K562 (cell line): ENCODE results near the gene LMNB1. TPM values are rescaled to one million over a fixed set of nuclear protein-coding genes. Genes with fewer than 3 reads are reported as not detected.

ENCODE experiments used
- ATAC-seq: fragments of 200-7000 bp; cut with Tn5 transposase; 3 replicates; pipeline ENCODE4 v1.9.1; 2020; ENCODE audit warnings: moderate library complexity
- BruUV-seq: library from RNA; stranded (reverse); fragments of 400-500 nt; replicated peaks from 2 replicates; lab custom pipeline; 2021; lab: Mats Ljungman, UMichigan
- CTCF ChIA-PET: fragments of 300-600 bp; formaldehyde crosslinking; extraction: SDS; loops from one replicate; lab custom pipeline; 2021; ENCODE audit warnings: low intra/inter-chr PET ratio; lab: Yijun Ruan, JAX
- POLR2A ChIA-PET: fragments of 300-600, 350-650 bp; sonication (Branson Sonifier 250); formaldehyde crosslinking; extraction: SDS; loops from one replicate; lab custom pipeline; 2021; ENCODE audit warnings: antibody characterized with exemption, inconsistent platforms; lab: Yijun Ruan, JAX
- DNase-seq, 4 experiments: peaks; one replicate each; pipeline versions ENCODE4 v3.0.0 to v3.0.0-alpha.2; 2011 to 2018; ENCODE audit warnings: low spot score in 3 of 4, mixed read lengths in 3 of 4; ENCODE audit errors: extremely low read depth in 1 of 4
- FAIRE-seq: peaks from 2 replicates; lab custom pipeline; 2011; peaks lifted over from hg19 to GRCh38; lab: Jason Lieb, UNC
- H2AFZ ChIP-seq: 2 replicates; pipeline ENCODE4 v1.6.0; 2011; ENCODE audit warnings: low read depth, low read length, control low read depth, inconsistent platforms
- H3K27ac ChIP-seq: fragments of 200-600 bp; 3 replicates; pipeline ENCODE4 v1.8.0; 2011; ENCODE audit warnings: low read depth, mild to moderate bottlenecking, control low read depth, inconsistent platforms, low read length, moderate library complexity, mixed read lengths; ENCODE audit errors: extremely low read depth
- H3K27me3 ChIP-seq, 2 experiments: fragments of 300-600 bp in 1 of 2; 2 replicates in 1 of 2; 3 replicates in 1 of 2; pipeline versions ENCODE4 v1.6.0 to v1.8.0; 2011; ENCODE audit warnings: inconsistent platforms in 2 of 2, low read length in 2 of 2, mild to moderate bottlenecking in 1 of 2, mixed read lengths in 1 of 2, moderate library complexity in 1 of 2; ENCODE audit not compliant: control insufficient read depth in 2 of 2, insufficient read depth in 2 of 2
- H3K36me3 ChIP-seq: fragments of 300-600 bp; 3 replicates; pipeline ENCODE4 v1.8.0; 2011; ENCODE audit warnings: mild to moderate bottlenecking, low read length, inconsistent platforms; ENCODE audit not compliant: control insufficient read depth, insufficient read depth
- H3K4me1 ChIP-seq, 2 experiments: fragments of 200-600 bp in 1 of 2; replicated peaks in 1 of 2; 2 replicates in 1 of 2; 3 replicates in 1 of 2; pipeline versions ENCODE4 v1.5.1 to v1.8.0; 2011; ENCODE audit warnings: inconsistent platforms in 2 of 2, low read length in 2 of 2, mild to moderate bottlenecking in 1 of 2, mixed read lengths in 1 of 2, moderate library complexity in 1 of 2; ENCODE audit not compliant: control insufficient read depth in 2 of 2, insufficient read depth in 2 of 2
- H3K4me2 ChIP-seq: 2 replicates; pipeline ENCODE4 v1.6.1; 2011; ENCODE audit warnings: low read length, control low read depth, inconsistent platforms, mixed read lengths; ENCODE audit not compliant: insufficient read depth
- H3K4me3 ChIP-seq: fragments of 200-600 bp; sonication (generic), shearing (Covaris generic); 2 replicates; pipeline ENCODE4 v1.5.1; 2016; ENCODE audit warnings: control low read depth, inconsistent platforms
- H3K79me2 ChIP-seq: fragments of 200-600 bp; 3 replicates; pipeline ENCODE4 v1.8.0; 2011; ENCODE audit warnings: low read length, inconsistent platforms; ENCODE audit not compliant: control insufficient read depth, insufficient read depth
- H3K9ac ChIP-seq, 2 experiments: 2 replicates each; pipeline versions ENCODE4 v1.6.0 to v1.6.1; 2011; ENCODE audit warnings: low read depth in 2 of 2, low read length in 2 of 2, control low read depth in 1 of 2, inconsistent platforms in 1 of 2, mild to moderate bottlenecking in 1 of 2, mixed read lengths in 1 of 2; ENCODE audit not compliant: insufficient read depth in 1 of 2
- H3K9me1 ChIP-seq: one replicate; pipeline ENCODE4 v1.6.0; 2011; ENCODE audit warnings: inconsistent platforms, mild to moderate bottlenecking, low read length, moderate library complexity; ENCODE audit not compliant: control insufficient read depth, insufficient read depth
- H3K9me3 ChIP-seq: replicated peaks from 2 replicates; pipeline ENCODE4 v1.5.1; 2011; ENCODE audit warnings: low read depth, low read length, inconsistent platforms; ENCODE audit not compliant: control insufficient read depth, insufficient read depth
- H4K20me1 ChIP-seq: replicated peaks from 2 replicates; pipeline ENCODE4 v1.6.1; 2011; ENCODE audit warnings: low read length, inconsistent platforms, mixed read lengths; ENCODE audit not compliant: control insufficient read depth, insufficient read depth
- HMBOX1 ChIP-seq: sonication (generic); IDR thresholded peaks from 2 replicates; pipeline ENCODE4 v1.6.1; 2016
- NR2C1 ChIP-seq, 2 experiments: fragments of 450-650 bp; IDR thresholded peaks; 2 replicates each; pipeline ENCODE4 v1.6.1; 2017; ENCODE audit warnings: mild to moderate bottlenecking in 2 of 2, antibody characterized with exemption in 1 of 2, inconsistent platforms in 1 of 2, missing compliant biosample characterization in 1 of 2, missing genetic modification characterization in 1 of 2
- NR2C2 ChIP-seq, 2 experiments: fragments of 200-800 bp in 1 of 2; sonication (Bioruptor generic) in 1 of 2; sonication (generic) in 1 of 2; formaldehyde crosslinking in 1 of 2; IDR thresholded peaks; 2 replicates each; pipeline versions ENCODE4 v1.6.1 to v1.8.0; 2016 to 2022; ENCODE audit warnings: mild to moderate bottlenecking in 1 of 2, missing compliant biosample characterization in 1 of 2, missing genetic modification characterization in 1 of 2, missing genetic modification reagents in 1 of 2
- RBFOX2 ChIP-seq: fragments of 200-400 bp; formaldehyde crosslinking; IDR thresholded peaks from 2 replicates; pipeline ENCODE4 v1.6.1; 2017; ENCODE audit warnings: low read depth, mild to moderate bottlenecking, low read length, moderate library complexity
- WGBS: fragments of 100-300 bp; shearing (Covaris generic); methylation state at CpG from one replicate; pipeline ENCODE4 v1.1.6; 2016; ENCODE audit warnings: low coverage, mixed read lengths; ENCODE audit not compliant: insufficient coverage; ENCODE audit errors: missing lambda C conversion rate; 5-methylcytosine and 5-hydroxymethylcytosine counted together
- in situ Hi-C: fragments of 300-500 bp; cut with MboI; formaldehyde crosslinking; loops from 4 replicates; pipeline ENCODE4 v1.15.0; 2018; ENCODE audit warnings: inconsistent platforms, mixed read lengths
- intact Hi-C: fragments of 100-400 bp; cut with micrococcal nuclease; formaldehyde crosslinking; loops from 2 replicates; pipeline ENCODE4 v1.14.2; 2022
- polyA plus RNA-seq, 8 experiments: library from polyadenylated mRNA; depleted of rRNA in 4 of 8; stranded (reverse) in 5 of 8; unstranded in 3 of 8; fragments of >200 nt; fragmentation: Nextera tagmentation in 2 of 8; fragmentation: Illumina TruSeq in 1 of 8; extraction: Ambion mirVana in 2 of 8; extraction: Trizol in 1 of 8; gene quantifications; 2 replicates each; pipeline versions ENCODE4 v1.2.1 to v1.2.3, GENCODE V29; 2011 to 2014; ENCODE audit warnings: inconsistent platforms in 1 of 8, missing spikeins in 1 of 8
- total RNA-seq, 7 experiments: library from RNA; depleted of rRNA in 6 of 7; stranded (reverse); fragments of >200 nt in 6 of 7; fragmentation: Illumina TruSeq in 2 of 7; extraction: Trizol in 2 of 7; gene quantifications; 2 replicates each; pipeline versions ENCODE4 v1.2.1 to v1.2.3, GENCODE V29; 2011 to 2021; ENCODE audit warnings: low replicate concordance in 1 of 7
- TF ChIP-seq, protein P1 (sequence below), 2 experiments: fragments of 200-800 bp in 1 of 2; sonication (Bioruptor generic) in 1 of 2; sonication (generic) in 1 of 2; formaldehyde crosslinking in 1 of 2; IDR thresholded peaks in 1 of 2; conservative IDR thresholded peaks in 1 of 2; 2 replicates each; pipeline versions ENCODE4 v1.5.0 to v1.6.1; 2016 to 2020; ENCODE audit warnings: missing compliant biosample characterization in 1 of 2, missing genetic modification characterization in 1 of 2, missing genetic modification reagents in 1 of 2

LMNB1 gene
- total and polyA plus RNA-seq, 9 of the 15 experiments (the other 6 are each of a cell fraction or from before 2014, with no cell fraction given) = 2.8 to 190 (median 131) TPM

- TF ChIP-seq RBFOX2 (no peak), NR2C1 (IDR thresholded peaks at IDR 0.05) (peak; percentile 64), NR2C1 (tag; IDR thresholded peaks at IDR 0.05) (peak; percentile 36; the same call in 1 of the 2 replicates), HMBOX1 (peak; percentile 7; the same call in 1 of the 2 replicates), NR2C2 (CRISPR knock-in tag; IDR thresholded peaks at IDR 0.05) (no peak), NR2C2 (tag; IDR thresholded peaks at IDR 0.05) (peak; percentile 8; the same call in 1 of the 2 replicates)
- TF ChIP-seq, protein P1, sequence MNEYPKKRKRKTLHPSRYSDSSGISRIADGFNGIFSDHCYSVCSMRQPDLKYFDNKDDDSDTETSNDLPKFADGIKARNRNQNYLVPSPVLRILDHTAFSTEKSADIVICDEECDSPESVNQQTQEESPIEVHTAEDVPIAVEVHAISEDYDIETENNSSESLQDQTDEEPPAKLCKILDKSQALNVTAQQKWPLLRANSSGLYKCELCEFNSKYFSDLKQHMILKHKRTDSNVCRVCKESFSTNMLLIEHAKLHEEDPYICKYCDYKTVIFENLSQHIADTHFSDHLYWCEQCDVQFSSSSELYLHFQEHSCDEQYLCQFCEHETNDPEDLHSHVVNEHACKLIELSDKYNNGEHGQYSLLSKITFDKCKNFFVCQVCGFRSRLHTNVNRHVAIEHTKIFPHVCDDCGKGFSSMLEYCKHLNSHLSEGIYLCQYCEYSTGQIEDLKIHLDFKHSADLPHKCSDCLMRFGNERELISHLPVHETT (CRISPR knock-in tag; conservative IDR thresholded peaks at IDR 0.05 in 1 of 2, IDR thresholded peaks at IDR 0.05 in 1 of 2) = no peak
- no peaks in the 10 kb centered on the region for H3K9me3 ChIP-seq
- H3K9me1 ChIP-seq = peaks cover 6% of the 10 kb centered on the region
- WGBS = 53% methylated on average over 3 of the region's 3 CpGs
- peak overlapping the region in 1 of 2 experiments; percentile 54; a peak in 1 of 4 replicates for H3K9ac ChIP-seq
- H3K4me3 ChIP-seq = no peak overlapping the region
- no peaks in the 10 kb centered on the region for H3K79me2 ChIP-seq
- no peaks in the 10 kb centered on the region for H3K27me3 ChIP-seq
- intact Hi-C loops (loop anchor here (5.0 kb wide), 4 partner anchors 124 to 464 kb away; no protein-coding TSS in a partner anchor), in situ Hi-C loops (no loop called here)
- peak overlapping the region; percentile 51; the same call in 1 of the 2 replicates for H2AFZ ChIP-seq
- ATAC-seq (peak; percentile 40), DNase-seq (peak in 3 of 4 experiments; percentile 20 to 38 (median 26)), FAIRE-seq (peak; percentile 58)
- ChIA-PET CTCF (no interaction called here), POLR2A (interaction anchor here (1.4 kb wide), 1 partner anchor 129 kb away, joined by 3 read pairs; no protein-coding TSS in a partner anchor)
- no peaks in the 10 kb centered on the region for H4K20me1 ChIP-seq
- H3K4me2 ChIP-seq = 0 out of 2 replicates have a peak overlapping the region, but pooled peaks have one; percentile 7
- peak overlapping the region; percentile 33; the same call in 2 of the 3 replicates for H3K27ac ChIP-seq
- no peaks in the 10 kb centered on the region for H3K36me3 ChIP-seq
- H3K4me1 ChIP-seq = peaks cover 13 to 31% of the 10 kb centered on the region in 2 experiments; a peak in 4 of 5 replicates
- no TSS peak for BruUV-seq
Measured at GRCh38 chr5:126847826-126848251, 70.9 kb downstream of the LMNB1 start.
